Activated CD4-positive, CD25-positive, alpha-beta regulatory T cell treated with anti-CD3 and anti-CD28 coated beads, Interleukin-2, amount 50 U/mL, for 24 hours (primary cell): Measurements from ENCODE around the gene TWIST2.

Source experiments
- ATAC-seq, 2 donors: fragments of 150-1000 bp; cut with Tn5 transposase; one replicate each; pipeline ENCODE4 v1.10.0; 2021; ENCODE audit warnings: mild to moderate bottlenecking in 1 of 2, moderate library complexity in 1 of 2

The TWIST2 gene

DNA sequence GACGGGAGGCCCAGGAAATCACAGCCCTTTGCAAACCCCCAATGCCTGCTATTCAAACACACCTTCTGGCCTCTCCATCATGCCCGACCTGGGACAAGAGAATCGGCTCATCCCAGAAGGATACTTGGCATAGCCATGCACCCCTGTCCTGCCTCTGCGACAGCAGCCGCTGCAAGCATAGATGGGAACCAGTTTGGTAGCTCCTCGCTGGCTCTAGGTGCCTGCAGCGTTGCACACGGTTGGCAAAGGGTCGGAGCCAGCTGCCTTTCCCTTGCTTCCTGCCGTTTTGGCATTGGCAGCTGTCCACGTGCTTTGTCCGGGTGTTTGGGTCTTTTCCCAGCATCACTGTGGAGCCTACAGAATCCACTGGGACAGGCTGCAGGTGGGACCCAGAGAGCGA is 76.9 kb downstream of the TWIST2 start:
- ATAC-seq = no peak

GRCh38 chr2:238925281-238925680 is 77.4 kb downstream of the TWIST2 start:
- no peak for ATAC-seq

DNA sequence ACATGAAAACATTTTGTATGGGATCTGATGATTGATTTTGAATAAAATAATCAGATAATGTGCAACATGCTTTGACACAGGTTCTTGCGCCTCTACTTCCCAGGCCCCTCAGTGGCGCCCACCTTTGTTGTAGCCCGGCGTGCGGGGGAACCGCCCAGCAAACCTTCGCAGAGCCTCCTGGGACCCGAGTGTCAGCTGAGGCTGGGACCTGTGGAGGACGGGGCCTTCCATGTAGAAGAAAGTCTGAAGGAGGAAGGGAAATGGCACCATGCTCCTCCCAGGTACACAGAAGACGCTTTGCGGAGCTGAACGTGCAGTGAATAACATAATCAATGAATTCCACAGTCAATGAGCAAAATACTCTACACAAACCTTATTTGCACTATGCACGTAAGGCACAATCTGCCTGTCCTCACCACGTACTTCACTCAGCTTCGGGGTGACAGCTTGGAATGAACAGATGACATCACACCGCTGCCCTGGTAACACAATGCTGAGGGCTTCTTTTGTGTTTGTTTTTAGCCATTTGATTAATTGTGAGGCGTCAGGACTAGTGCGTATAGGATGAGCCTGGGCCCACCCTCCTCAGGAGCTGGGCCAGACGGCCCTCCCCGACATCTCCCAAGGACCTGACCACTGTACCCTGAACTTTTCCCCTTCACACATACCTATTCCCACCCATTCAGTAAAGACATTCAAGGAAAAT is 78.1 kb downstream of the TWIST2 start:
- ATAC-seq = no peak

DNA sequence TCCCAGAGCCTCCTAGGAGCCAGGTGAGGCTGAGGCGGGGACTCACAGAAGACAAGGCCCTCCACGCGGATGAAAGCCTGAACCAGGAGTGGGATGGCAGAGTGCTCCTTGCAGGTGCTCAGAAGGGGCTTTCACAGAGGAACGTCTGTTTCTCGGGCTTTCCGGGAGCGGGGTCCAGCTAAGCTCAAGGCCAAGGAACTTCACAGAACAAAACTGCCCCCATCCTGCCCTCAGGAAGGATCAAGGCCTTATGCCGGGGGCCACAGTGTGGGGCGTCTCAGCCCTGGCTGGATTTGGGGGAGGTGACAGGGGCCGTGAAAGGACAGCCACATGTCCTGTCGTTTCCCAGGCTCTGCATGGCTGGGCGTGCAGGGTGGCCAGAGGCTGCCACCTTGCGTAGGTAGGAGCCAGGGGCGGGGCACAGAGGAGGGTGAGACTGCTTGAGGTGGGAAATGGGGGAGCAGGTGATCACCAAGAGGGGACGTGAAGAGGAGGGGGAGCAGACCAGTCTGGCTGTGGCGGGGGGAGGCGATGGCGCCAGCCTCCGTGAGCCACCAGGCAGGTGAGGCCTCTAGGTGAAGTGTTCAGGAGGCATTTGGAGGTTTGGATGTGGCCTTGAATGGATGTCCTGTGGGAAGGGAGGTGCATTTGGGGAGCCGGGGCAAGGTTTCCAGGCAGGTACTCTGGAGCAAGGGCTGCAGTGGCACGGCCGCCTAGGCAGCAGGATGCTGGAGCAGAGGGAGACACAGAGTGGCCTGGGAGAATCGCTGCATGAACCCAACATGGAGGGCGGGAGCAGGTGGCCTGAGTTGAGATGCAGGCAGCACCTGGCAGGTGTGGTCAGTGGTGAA is 79.1 kb downstream of the TWIST2 start:
- no peak for ATAC-seq

GRCh38 chr2:238927746-238928519 is 80.0 kb downstream of the TWIST2 start:
- ATAC-seq = no peak

- no peak for ATAC-seq
Observed at GRCh38 chr2:238928520-238929241, 80.8 kb downstream of the TWIST2 start.

- ATAC-seq = no peak
Observed at GRCh38 chr2:238929242-238930081, 81.6 kb downstream of the TWIST2 start.

- ATAC-seq = no peak
Observed at GRCh38 chr2:238930216-238930615, 82.3 kb downstream of the TWIST2 start.

GRCh38 chr2:238936162-238937052 is 88.5 kb downstream of the TWIST2 start:
- no peak for ATAC-seq

DNA sequence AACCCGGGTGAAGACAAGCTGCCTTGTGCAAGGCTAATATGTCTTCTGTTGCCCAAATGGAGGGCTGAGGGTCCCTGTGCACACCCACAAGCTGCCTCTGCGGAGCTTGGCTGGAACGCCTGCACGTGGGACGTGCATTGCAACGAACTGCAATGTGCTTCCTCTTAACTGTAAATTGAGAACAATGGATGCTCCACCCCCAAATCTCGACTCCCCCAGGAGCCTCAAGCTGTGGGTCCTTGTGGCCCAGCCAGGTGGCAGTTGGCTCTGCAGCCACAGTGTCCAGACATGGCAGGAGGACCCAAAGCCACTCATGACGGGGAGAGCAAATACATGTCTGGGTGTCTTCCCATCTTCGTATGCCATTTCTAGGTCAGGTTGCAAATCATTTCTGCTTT is 90.1 kb downstream of the TWIST2 start:
- ATAC-seq = no peak

DNA sequence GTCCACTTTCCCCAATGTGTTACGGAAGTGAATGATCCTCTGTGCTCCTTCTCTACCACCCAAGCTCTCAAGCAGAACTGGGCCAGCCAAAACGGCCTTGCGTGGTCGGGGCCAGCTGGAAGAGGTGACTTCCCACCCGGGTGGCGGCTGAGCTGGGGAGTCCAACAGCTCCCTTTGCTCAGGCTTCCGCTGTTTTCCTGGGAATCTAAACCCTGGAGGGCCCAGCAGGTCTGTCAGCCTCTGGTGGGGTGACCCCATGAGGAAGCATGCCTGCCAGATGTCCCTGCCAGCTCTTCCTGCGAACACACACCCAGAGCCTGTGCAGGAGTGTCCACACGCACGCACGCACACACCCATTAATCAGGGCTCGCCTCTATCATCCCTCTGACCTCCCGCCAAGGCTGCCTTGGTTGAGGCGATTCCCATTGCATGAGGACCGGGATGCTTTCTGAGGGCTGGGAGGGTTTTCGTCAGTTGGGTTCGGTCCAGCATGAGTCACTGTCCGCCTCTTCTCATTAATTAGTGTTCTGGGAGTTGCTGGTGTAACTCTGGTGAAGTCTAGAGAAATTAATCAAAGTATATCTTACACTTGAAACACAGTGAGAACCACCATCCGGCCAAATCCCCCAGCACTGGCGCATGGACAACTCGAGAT is 90.6 kb downstream of the TWIST2 start:
- ATAC-seq = no peak

GRCh38 chr2:238939074-238939473 is 91.2 kb downstream of the TWIST2 start:
- ATAC-seq = no peak

DNA sequence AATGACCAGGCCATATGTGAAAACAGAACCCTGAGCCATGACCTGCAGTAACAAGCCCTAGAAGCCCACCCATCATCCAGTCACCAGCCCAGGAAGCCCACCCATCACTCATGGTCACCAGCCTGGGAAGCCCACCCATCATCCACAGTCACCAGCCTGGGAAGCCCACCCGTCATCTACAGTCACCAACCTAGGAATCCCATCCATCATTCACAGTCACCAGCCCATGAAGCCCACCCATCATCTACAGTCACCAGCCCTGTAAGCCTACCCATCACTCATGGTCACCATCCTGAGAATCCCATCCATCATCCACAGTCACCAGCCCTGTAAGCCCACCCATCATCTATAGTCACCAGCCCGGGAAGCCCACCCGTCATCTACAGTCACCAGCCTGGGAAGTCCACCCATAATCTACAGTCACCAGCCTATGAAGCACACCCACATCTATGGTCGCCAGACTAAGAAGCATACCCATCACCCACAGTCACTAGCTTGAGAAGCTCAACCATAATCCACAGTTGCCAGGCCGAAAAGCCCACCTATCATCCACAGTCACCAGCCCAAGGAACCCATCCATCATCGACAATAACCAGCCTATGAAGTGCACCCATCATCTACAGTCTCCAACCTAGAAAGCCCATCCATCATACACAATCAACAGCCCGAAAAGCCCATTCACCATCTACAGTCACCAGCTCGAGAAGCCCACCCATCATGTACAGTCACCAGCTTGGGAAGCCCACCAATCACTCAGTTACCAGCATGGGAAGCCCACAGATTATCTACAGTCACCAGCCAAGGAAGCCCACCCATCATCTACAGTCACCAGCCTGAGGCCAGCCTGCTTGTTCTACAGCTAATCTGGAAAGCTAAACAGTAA is 91.9 kb downstream of the TWIST2 start:
- no peak for ATAC-seq

DNA sequence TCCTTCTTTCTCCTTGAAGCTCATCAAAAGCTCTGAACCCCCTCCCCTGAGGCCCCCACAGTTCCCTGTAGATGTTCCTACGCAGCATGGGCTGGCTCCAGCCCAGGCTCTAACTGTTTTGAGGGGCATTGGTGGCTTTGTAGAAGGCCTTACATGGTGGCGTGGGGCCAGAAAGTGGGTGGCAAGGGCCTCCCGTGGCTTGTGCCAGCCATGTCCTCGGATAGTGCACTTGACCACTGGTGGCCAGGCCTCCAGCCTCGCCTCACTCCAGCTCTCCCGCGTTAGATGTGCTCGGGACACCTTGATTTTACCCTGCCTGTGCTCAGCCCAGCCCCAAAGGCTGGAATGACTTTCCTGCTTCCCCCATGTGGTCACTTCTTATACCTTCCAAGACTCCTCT is 92.9 kb downstream of the TWIST2 start:
- ATAC-seq = no peak

GRCh38 chr2:238941262-238941792 is 93.4 kb downstream of the TWIST2 start:
- no peak for ATAC-seq

DNA sequence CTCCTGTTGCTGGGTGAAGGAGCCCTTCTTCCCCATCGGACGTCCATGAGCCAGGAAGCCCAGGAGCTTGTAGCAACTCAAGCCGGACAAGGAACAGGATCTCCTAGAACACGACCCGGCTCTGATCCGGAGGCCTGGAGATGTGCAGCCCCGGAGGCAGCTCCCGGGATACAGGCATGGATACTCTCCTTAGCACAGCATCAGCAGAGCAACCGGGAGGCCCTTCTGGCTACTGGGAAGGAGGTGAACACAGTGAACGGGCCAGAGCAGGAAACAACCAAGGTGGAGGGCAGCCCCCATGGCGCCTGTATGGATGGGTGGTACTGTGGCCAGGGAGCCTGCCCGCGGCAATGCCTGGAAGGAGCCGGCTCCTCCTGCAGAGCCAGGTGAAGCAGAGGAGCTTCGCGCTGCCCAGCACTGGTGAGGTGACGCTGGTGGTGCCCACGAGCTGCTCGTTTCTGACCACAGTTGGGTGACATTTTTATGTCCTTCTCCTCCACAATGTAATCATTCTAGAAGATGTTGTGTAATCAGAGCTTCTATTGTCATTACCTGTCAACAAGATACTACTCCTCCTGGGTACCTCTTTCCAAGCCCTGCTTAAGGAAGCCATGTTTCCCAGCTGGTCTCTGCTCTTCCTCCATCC is 94.3 kb downstream of the TWIST2 start:
- no peak for ATAC-seq

GRCh38 chr2:238942726-238943300 is 94.9 kb downstream of the TWIST2 start:
- ATAC-seq = no peak
